GM18520 (cell line): ENCODE results near the gene ADARB1.

ENCODE experiments used
- ATAC-seq: cut with Tn5 transposase; IDR thresholded peaks from one replicate; pipeline ENCODE4 v1.9.1; 2021; ENCODE audit not compliant: unreplicated experiment

ADARB1 gene

GRCh38 chr21:45090966-45091365 lies 16.6 kb downstream of the ADARB1 start:
- ATAC-seq = no peak

GRCh38 chr21:45091550-45092322 lies 17.4 kb downstream of the ADARB1 start:
- ATAC-seq = no peak

- no peak for ATAC-seq
Observed at GRCh38 chr21:45093035-45093532, 18.7 kb downstream of the ADARB1 start.

- no peak for ATAC-seq
Observed at GRCh38 chr21:45094412-45094811, 20.0 kb downstream of the ADARB1 start.

GRCh38 chr21:45095505-45095904 lies 21.1 kb downstream of the ADARB1 start:
- no peak for ATAC-seq

- no peak for ATAC-seq
Observed at GRCh38 chr21:45096217-45096616, 21.8 kb downstream of the ADARB1 start.

- no peak for ATAC-seq
Observed at GRCh38 chr21:45097827-45098387, 23.5 kb downstream of the ADARB1 start.

GRCh38 chr21:45098867-45099266 lies 24.5 kb downstream of the ADARB1 start:
- no peak for ATAC-seq

GRCh38 chr21:45099571-45099970 lies 25.2 kb downstream of the ADARB1 start:
- ATAC-seq = no peak

- ATAC-seq = no peak
Observed at GRCh38 chr21:45100866-45101265, 26.5 kb downstream of the ADARB1 start.

- no peak for ATAC-seq
Observed at GRCh38 chr21:45102391-45102932, 28.1 kb downstream of the ADARB1 start.

- ATAC-seq = no peak
Observed at GRCh38 chr21:45103971-45104520, 29.7 kb downstream of the ADARB1 start.

GRCh38 chr21:45104560-45104959 lies 30.2 kb downstream of the ADARB1 start:
- ATAC-seq = no peak

GRCh38 chr21:45105906-45106485 lies 31.6 kb downstream of the ADARB1 start:
- no peak for ATAC-seq

- no peak for ATAC-seq
Observed at GRCh38 chr21:45108034-45108790, 33.8 kb downstream of the ADARB1 start.

- ATAC-seq = no peak
Observed at GRCh38 chr21:45108808-45109781, 34.7 kb downstream of the ADARB1 start.

- peak; percentile 54 for ATAC-seq
Observed at GRCh38 chr21:45109831-45110492, 35.6 kb downstream of the ADARB1 start.

GRCh38 chr21:45110873-45111624 lies 36.7 kb downstream of the ADARB1 start:
- no peak for ATAC-seq
